SH-SY5Y (cell line): ENCODE results near the gene ADAM19.

ENCODE experiments used
- GATA2 ChIP-seq: IDR thresholded peaks from 2 replicates; pipeline ENCODE4 v1.6.1; 2011; ENCODE audit warnings: mild to moderate bottlenecking, low read depth, low read length
- GATA3 ChIP-seq: IDR thresholded peaks from 2 replicates; pipeline ENCODE4 v1.6.1; 2011; ENCODE audit warnings: low read depth, mild to moderate bottlenecking, low read length, moderate library complexity

GRCh38 chr5:157540707-157541446 is 34.7 kb downstream of the ADAM19 start:
- no peak for TF ChIP-seq GATA3
- no peak for TF ChIP-seq GATA2
